ENCODE measurements around the gene PPARA. TPM values are rescaled to one million over a fixed set of nuclear protein-coding genes. Genes with fewer than 3 reads are reported as not detected.

PPARA gene
- total and polyA plus RNA-seq, 2 donors: 3.6 to 4.5 TPM

- Histone ChIP-seq H3K4me1 (ENCODE audit: control insufficient read depth in 2 of 2, insufficient read depth in 2 of 2, low read length in 2 of 2) (peaks cover 0 to 2% of the 10 kb centered on the region in 2 donors), H3K27me3 (ENCODE audit: control insufficient read depth in 2 of 2, insufficient read depth in 1 of 2, low read length in 1 of 2) (no peaks in the 10 kb centered on the region), H3K9me3 (ENCODE audit: control insufficient read depth in 2 of 2, insufficient read depth in 1 of 2, low read length in 1 of 2) (no peaks in the 10 kb centered on the region), H3K27ac (ENCODE audit: low read depth in 1 of 2, low read length in 1 of 2) (no peak overlapping the region), H3K4me3 (ENCODE audit: low read length in 2 of 2) (no peak overlapping the region), H3K36me3 (ENCODE audit: control insufficient read depth in 2 of 2, insufficient read depth in 2 of 2, low read length in 1 of 2) (no peaks in the 10 kb centered on the region)
- DNase-seq (ENCODE audit: low read depth in 6 of 9, low spot score in 9 of 9): no peak
- 94% methylated on average over 11 of the region's 11 CpGs for WGBS
Observed at GRCh38 chr22:46172522-46173110, 22.3 kb downstream of the PPARA start.

GRCh38 chr22:46173152-46173551 lies 22.8 kb downstream of the PPARA start:
- Histone ChIP-seq H3K4me3 (ENCODE audit: low read length in 2 of 2) (no peak overlapping the region), H3K36me3 (ENCODE audit: control insufficient read depth in 2 of 2, insufficient read depth in 2 of 2, low read length in 1 of 2) (no peaks in the 10 kb centered on the region), H3K4me1 (ENCODE audit: control insufficient read depth in 2 of 2, insufficient read depth in 2 of 2, low read length in 2 of 2) (peaks cover 0 to 2% of the 10 kb centered on the region in 2 donors), H3K9me3 (ENCODE audit: control insufficient read depth in 2 of 2, insufficient read depth in 1 of 2, low read length in 1 of 2) (no peaks in the 10 kb centered on the region), H3K27ac (ENCODE audit: low read depth in 1 of 2, low read length in 1 of 2) (no peak overlapping the region), H3K27me3 (ENCODE audit: control insufficient read depth in 2 of 2, insufficient read depth in 1 of 2, low read length in 1 of 2) (no peaks in the 10 kb centered on the region)
- 95% methylated on average over 3 of the region's 3 CpGs for WGBS
- no peak for DNase-seq (ENCODE audit: low read depth in 6 of 9, low spot score in 9 of 9)

GRCh38 chr22:46175631-46176030 lies 25.3 kb downstream of the PPARA start:
- WGBS: 96% methylated on average over 5 of the region's 5 CpGs

GRCh38 chr22:46176508-46177003 lies 26.2 kb downstream of the PPARA start:
- Histone ChIP-seq H3K4me3 (ENCODE audit: low read length in 2 of 2) (no peak overlapping the region), H3K27me3 (ENCODE audit: control insufficient read depth in 2 of 2, insufficient read depth in 1 of 2, low read length in 1 of 2) (no peaks in the 10 kb centered on the region), H3K4me1 (ENCODE audit: control insufficient read depth in 2 of 2, insufficient read depth in 2 of 2, low read length in 2 of 2) (peaks cover 0 to 2% of the 10 kb centered on the region in 2 donors), H3K36me3 (ENCODE audit: control insufficient read depth in 2 of 2, insufficient read depth in 2 of 2, low read length in 1 of 2) (peaks cover 0 to 15% of the 10 kb centered on the region in 2 donors), H3K27ac (ENCODE audit: low read depth in 1 of 2, low read length in 1 of 2) (no peak overlapping the region), H3K9me3 (ENCODE audit: control insufficient read depth in 2 of 2, insufficient read depth in 1 of 2, low read length in 1 of 2) (peaks cover 9 to 15% of the 10 kb centered on the region in 2 donors)
- 89% methylated on average over 9 of the region's 9 CpGs for WGBS
- DNase-seq (ENCODE audit: low read depth in 6 of 9, low spot score in 9 of 9): no peak

More at GRCh38 chr22:46175631-46176030, 25.3 kb downstream of the PPARA start:
- peaks cover 0 to 2% of the 10 kb centered on the region in 2 donors for H3K4me1 ChIP-seq (ENCODE audit: control insufficient read depth in 2 of 2, insufficient read depth in 2 of 2, low read length in 2 of 2)
- DNase-seq (ENCODE audit: low read depth in 6 of 9, low spot score in 9 of 9): no peak
- H3K27ac ChIP-seq (ENCODE audit: low read depth in 1 of 2, low read length in 1 of 2): no peak overlapping the region
- H3K4me3 ChIP-seq (ENCODE audit: low read length in 2 of 2): no peak overlapping the region
- H3K9me3 ChIP-seq (ENCODE audit: control insufficient read depth in 2 of 2, insufficient read depth in 1 of 2, low read length in 1 of 2): peaks cover 3 to 5% of the 10 kb centered on the region in 2 donors
- H3K27me3 ChIP-seq (ENCODE audit: control insufficient read depth in 2 of 2, insufficient read depth in 1 of 2, low read length in 1 of 2): no peaks in the 10 kb centered on the region
- H3K36me3 ChIP-seq (ENCODE audit: control insufficient read depth in 2 of 2, insufficient read depth in 2 of 2, low read length in 1 of 2): peaks cover 0 to 7% of the 10 kb centered on the region in 2 donors

- H3K27ac ChIP-seq (ENCODE audit: low read depth in 1 of 2, low read length in 1 of 2): no peak overlapping the region
- WGBS: 99% methylated on average over 4 of the region's 4 CpGs
- H3K4me1 ChIP-seq (ENCODE audit: control insufficient read depth in 2 of 2, insufficient read depth in 2 of 2, low read length in 2 of 2): no peaks in the 10 kb centered on the region
- H3K9me3 ChIP-seq (ENCODE audit: control insufficient read depth in 2 of 2, insufficient read depth in 1 of 2, low read length in 1 of 2): peaks cover 9 to 19% of the 10 kb centered on the region in 2 donors
- H3K36me3 ChIP-seq (ENCODE audit: control insufficient read depth in 2 of 2, insufficient read depth in 2 of 2, low read length in 1 of 2): peaks cover 0 to 19% of the 10 kb centered on the region in 2 donors
- no peaks in the 10 kb centered on the region for H3K27me3 ChIP-seq (ENCODE audit: control insufficient read depth in 2 of 2, insufficient read depth in 1 of 2, low read length in 1 of 2)
- DNase-seq (ENCODE audit: low read depth in 6 of 9, low spot score in 9 of 9): no peak
- H3K4me3 ChIP-seq (ENCODE audit: low read length in 2 of 2): no peak overlapping the region
Observed at GRCh38 chr22:46178755-46179505, 28.6 kb downstream of the PPARA start.

DNA sequence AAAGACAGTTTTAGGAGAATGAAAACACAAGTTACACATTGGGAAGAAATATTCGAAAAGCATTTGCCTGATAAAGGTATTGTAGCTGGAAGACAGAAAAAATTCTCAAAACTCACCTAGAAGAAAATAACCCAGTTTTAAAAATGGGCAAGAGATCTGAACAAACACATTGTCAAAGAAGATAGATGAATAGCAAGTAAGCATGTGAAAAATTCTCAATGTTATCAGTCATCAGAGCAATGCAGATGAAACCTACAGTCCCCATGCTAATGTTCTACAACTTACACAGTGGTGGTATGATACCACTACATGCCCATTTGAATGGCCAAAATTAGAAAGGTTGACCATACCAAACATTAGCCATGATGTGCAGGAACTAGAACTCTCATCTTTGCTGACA lies 29.4 kb downstream of the PPARA start:
- no peak for DNase-seq (ENCODE audit: low read depth in 6 of 9, low spot score in 9 of 9)
- H3K27ac ChIP-seq (ENCODE audit: low read depth in 1 of 2, low read length in 1 of 2): no peak overlapping the region
- peaks cover 9 to 22% of the 10 kb centered on the region in 2 donors for H3K9me3 ChIP-seq (ENCODE audit: control insufficient read depth in 2 of 2, insufficient read depth in 1 of 2, low read length in 1 of 2)
- H3K4me3 ChIP-seq (ENCODE audit: low read length in 2 of 2): no peak overlapping the region
- 93% methylated on average over 1 of the region's 1 CpG for WGBS
- H3K27me3 ChIP-seq (ENCODE audit: control insufficient read depth in 2 of 2, insufficient read depth in 1 of 2, low read length in 1 of 2): no peaks in the 10 kb centered on the region
- H3K4me1 ChIP-seq (ENCODE audit: control insufficient read depth in 2 of 2, insufficient read depth in 2 of 2, low read length in 2 of 2): no peaks in the 10 kb centered on the region
- peaks cover 0 to 19% of the 10 kb centered on the region in 2 donors for H3K36me3 ChIP-seq (ENCODE audit: control insufficient read depth in 2 of 2, insufficient read depth in 2 of 2, low read length in 1 of 2)

GRCh38 chr22:46180370-46181137 lies 30.2 kb downstream of the PPARA start:
- 98% methylated on average over 12 of the region's 12 CpGs for WGBS

DNA sequence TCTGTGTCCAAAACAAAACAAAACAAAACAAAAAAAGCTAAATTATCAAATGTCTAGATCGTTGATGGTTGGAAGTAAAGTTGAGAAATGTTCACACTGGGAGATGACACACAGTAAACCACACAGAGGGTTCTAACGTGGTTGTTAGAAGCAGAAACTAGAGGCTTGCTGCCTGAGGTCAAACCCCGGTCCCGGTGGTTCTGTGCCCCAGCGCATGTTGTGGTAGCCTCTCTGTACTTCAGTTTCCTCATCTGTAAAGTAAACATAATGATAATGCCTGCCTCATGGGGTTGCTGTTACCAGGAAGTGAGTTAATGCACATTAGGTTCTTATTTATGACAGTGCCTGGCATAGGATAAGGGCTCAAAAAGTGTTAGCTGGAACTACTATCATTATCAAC lies 33.4 kb downstream of the PPARA start:
- Histone ChIP-seq H3K4me1 (ENCODE audit: control insufficient read depth in 2 of 2, insufficient read depth in 2 of 2, low read length in 2 of 2) (no peaks in the 10 kb centered on the region), H3K36me3 (ENCODE audit: control insufficient read depth in 2 of 2, insufficient read depth in 2 of 2, low read length in 1 of 2) (peaks cover 0 to 17% of the 10 kb centered on the region in 2 donors), H3K9me3 (ENCODE audit: control insufficient read depth in 2 of 2, insufficient read depth in 1 of 2, low read length in 1 of 2) (peaks cover 9 to 22% of the 10 kb centered on the region in 2 donors), H3K27me3 (ENCODE audit: control insufficient read depth in 2 of 2, insufficient read depth in 1 of 2, low read length in 1 of 2) (no peaks in the 10 kb centered on the region), H3K27ac (ENCODE audit: low read depth in 1 of 2, low read length in 1 of 2) (no peak overlapping the region), H3K4me3 (ENCODE audit: low read length in 2 of 2) (no peak overlapping the region)
- DNase-seq (ENCODE audit: low read depth in 6 of 9, low spot score in 9 of 9): no peak
- 95% methylated on average over 5 of the region's 5 CpGs for whole genome bisulfite sequencing

More at GRCh38 chr22:46180370-46181137, 30.2 kb downstream of the PPARA start:
- H3K36me3 ChIP-seq (ENCODE audit: control insufficient read depth in 2 of 2, insufficient read depth in 2 of 2, low read length in 1 of 2): peaks cover 0 to 19% of the 10 kb centered on the region in 2 donors
- H3K27me3 ChIP-seq (ENCODE audit: control insufficient read depth in 2 of 2, insufficient read depth in 1 of 2, low read length in 1 of 2): no peaks in the 10 kb centered on the region
- H3K4me3 ChIP-seq (ENCODE audit: low read length in 2 of 2): no peak overlapping the region
- DNase-seq (ENCODE audit: low read depth in 6 of 9, low spot score in 9 of 9): peak in 1 of 9 donors; percentile 4
- H3K9me3 ChIP-seq (ENCODE audit: control insufficient read depth in 2 of 2, insufficient read depth in 1 of 2, low read length in 1 of 2): peaks cover 9 to 22% of the 10 kb centered on the region in 2 donors
- no peaks in the 10 kb centered on the region for H3K4me1 ChIP-seq (ENCODE audit: control insufficient read depth in 2 of 2, insufficient read depth in 2 of 2, low read length in 2 of 2)
- H3K27ac ChIP-seq (ENCODE audit: low read depth in 1 of 2, low read length in 1 of 2): no peak overlapping the region

All from thymus (tissue), 11 donors.